Measurements from ENCODE around the gene SH3BP5. TPM values are rescaled to one million over a fixed set of nuclear protein-coding genes. Genes with fewer than 3 reads are reported as not detected.

SH3BP5 gene
- total and polyA plus RNA-seq, 2 donors (not counting 1 experiment from before 2014, with no cell fraction given) = 76.6 to 92.3 TPM

DNA sequence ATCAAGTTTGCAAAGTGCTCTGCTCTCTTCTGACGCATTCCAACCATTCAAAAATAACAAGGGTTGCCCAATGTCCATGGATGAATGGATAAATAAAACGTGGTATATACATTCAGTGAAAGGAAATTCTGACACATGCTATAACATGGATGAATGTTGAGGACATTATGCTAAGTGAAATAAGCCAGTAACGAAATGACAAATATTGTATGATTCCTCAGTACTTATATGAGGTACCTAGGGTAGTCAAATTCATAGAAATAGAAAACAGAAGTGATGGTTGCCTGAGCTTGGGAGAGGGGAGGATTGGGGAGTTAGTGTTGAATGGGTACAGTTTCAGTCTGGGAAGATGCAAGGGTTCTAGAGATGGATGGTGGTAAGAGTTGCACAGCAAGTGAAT is 33.9 kb downstream of the SH3BP5 start:
- Histone ChIP-seq H3K4me3 (ENCODE audit: control extremely low read depth in 1 of 5, extremely low read depth in 1 of 5, insufficient read depth in 1 of 5, low read depth in 2 of 5, low read length in 4 of 5) (no peak overlapping the region), H3K9me3 (ENCODE audit: control extremely low read depth in 1 of 3, control insufficient read depth in 2 of 3, insufficient read depth in 1 of 3, low read length in 2 of 3) (no peaks in the 10 kb centered on the region), H3K27me3 (replicated peaks in 1 of 4; ENCODE audit: control extremely low read depth in 1 of 4, control insufficient read depth in 3 of 4, insufficient read depth in 4 of 4, low read length in 3 of 4) (no peaks in the 10 kb centered on the region), H3K79me2 (ENCODE audit: control insufficient read depth, insufficient read depth, low read length) (peaks cover 89% of the 10 kb centered on the region), H3K27ac (ENCODE audit: low read length in 2 of 2) (peak overlapping the region in 1 of 2 donors; percentile 87), H2AFZ (ENCODE audit: insufficient read depth, low read depth, low read length, poor library complexity, severe bottlenecking) (no peak overlapping the region), H3K36me3 (replicated peaks in 1 of 2; ENCODE audit: control extremely low read depth in 1 of 2, control insufficient read depth in 1 of 2, extremely low read depth in 1 of 2, insufficient read depth in 2 of 2, low read length in 1 of 2) (peaks cover 2 to 46% of the 10 kb centered on the region in 2 experiments), H3K9ac (ENCODE audit: low read length) (no peak overlapping the region), H4K20me1 (ENCODE audit: control insufficient read depth, insufficient read depth, low read length, poor library complexity, severe bottlenecking) (peaks cover 60% of the 10 kb centered on the region), H3K4me1 (ENCODE audit: control insufficient read depth in 2 of 2, insufficient read depth in 2 of 2, low read length in 2 of 2) (peaks cover 76 to 80% of the 10 kb centered on the region in 2 donors), H3K4me2 (replicated peaks; ENCODE audit: low read depth, low read length, poor library complexity, severe bottlenecking) (peak overlapping the region; percentile 24)
- ATAC-seq (ENCODE audit: low read depth) (no peak), DNase-seq (no peak)
- Mint-ChIP-seq H3K27me3 (no peaks in the 10 kb centered on the region), H3K27ac (peak overlapping the region; percentile 43), H3K4me1 (peaks cover 78% of the 10 kb centered on the region), H3K9me3 (ENCODE audit: insufficient read depth) (no peaks in the 10 kb centered on the region), H3K4me3 (peak overlapping the region; percentile 6)
- CTCF ChIA-PET = interaction anchor here (1.5 to 4.3 kb wide), 2 partner anchors 31 kb away, joined by 5 to 25 read pairs; no protein-coding TSS in a partner anchor
- TF ChIP-seq EZH2 (IDR thresholded peaks at IDR 0.05; ENCODE audit: borderline replicate concordance, insufficient read depth, low read depth, low read length, poor library complexity, severe bottlenecking) = no peak
- no peak for TF ChIP-seq CTCF (IDR thresholded peaks at IDR 0.05)
- intact Hi-C loops (cut with micrococcal nuclease) = no loop called here
- whole genome bisulfite sequencing (ENCODE audit: insufficient coverage) = 100% methylated on average over 1 of the region's 3 CpGs
- POLR2A ChIA-PET = interaction anchor here (0.8 kb wide), 1 partner anchor 14 kb away, joined by 3 read pairs; no protein-coding TSS in a partner anchor

DNA sequence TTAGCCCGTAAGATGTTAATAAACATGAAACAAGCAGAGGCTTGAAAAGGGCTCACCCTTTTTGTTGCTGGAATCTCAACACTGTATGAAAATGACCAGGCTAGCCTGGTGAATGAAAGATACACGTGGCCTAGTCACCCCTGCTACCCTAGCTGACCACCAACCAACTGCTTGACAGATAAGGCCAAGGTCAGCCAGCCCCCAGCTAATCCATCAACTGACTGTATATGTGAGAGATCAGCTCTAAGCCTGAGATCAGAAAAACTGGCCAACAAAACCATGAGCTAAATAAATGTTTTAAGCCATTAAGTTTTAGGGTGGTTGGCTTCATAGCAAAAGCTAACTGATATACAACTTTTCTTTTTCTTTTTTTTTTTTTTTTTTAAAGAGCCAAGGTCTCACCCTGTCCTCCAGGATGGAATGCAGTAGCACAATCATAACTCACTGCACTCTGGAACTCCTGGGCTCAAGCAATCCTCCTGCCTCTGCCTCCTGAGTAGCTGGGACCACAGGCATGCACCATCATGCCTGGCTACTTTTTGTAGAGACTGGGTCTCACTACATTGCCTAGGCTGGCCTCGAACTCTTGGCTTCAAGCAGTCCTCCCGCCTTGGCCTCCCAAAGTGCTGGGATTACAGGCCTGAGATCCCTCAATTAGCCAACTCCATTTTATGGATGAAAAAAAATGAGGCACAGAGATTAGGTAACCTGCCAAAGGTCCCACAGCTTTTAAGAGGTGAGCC is 34.6 kb downstream of the SH3BP5 start:
- Histone ChIP-seq H3K27ac (ENCODE audit: low read length in 2 of 2) (peak overlapping the region in 1 of 2 donors; percentile 87), H3K36me3 (replicated peaks in 1 of 2; ENCODE audit: control extremely low read depth in 1 of 2, control insufficient read depth in 1 of 2, extremely low read depth in 1 of 2, insufficient read depth in 2 of 2, low read length in 1 of 2) (peaks cover 1 to 44% of the 10 kb centered on the region in 2 experiments), H3K9me3 (ENCODE audit: control extremely low read depth in 1 of 3, control insufficient read depth in 2 of 3, insufficient read depth in 1 of 3, low read length in 2 of 3) (no peaks in the 10 kb centered on the region), H2AFZ (ENCODE audit: insufficient read depth, low read depth, low read length, poor library complexity, severe bottlenecking) (no peak overlapping the region), H3K79me2 (ENCODE audit: control insufficient read depth, insufficient read depth, low read length) (peaks cover 89% of the 10 kb centered on the region), H3K9ac (ENCODE audit: low read length) (no peak overlapping the region), H3K27me3 (replicated peaks in 1 of 4; ENCODE audit: control extremely low read depth in 1 of 4, control insufficient read depth in 3 of 4, insufficient read depth in 4 of 4, low read length in 3 of 4) (no peaks in the 10 kb centered on the region), H3K4me3 (ENCODE audit: control extremely low read depth in 1 of 5, extremely low read depth in 1 of 5, insufficient read depth in 1 of 5, low read depth in 2 of 5, low read length in 4 of 5) (no peak overlapping the region), H3K4me1 (ENCODE audit: control insufficient read depth in 2 of 2, insufficient read depth in 2 of 2, low read length in 2 of 2) (peaks cover 79 to 82% of the 10 kb centered on the region in 2 donors), H3K4me2 (replicated peaks; ENCODE audit: low read depth, low read length, poor library complexity, severe bottlenecking) (peak overlapping the region; percentile 24), H4K20me1 (ENCODE audit: control insufficient read depth, insufficient read depth, low read length, poor library complexity, severe bottlenecking) (peaks cover 59% of the 10 kb centered on the region)
- ChIA-PET CTCF (interaction anchor here (0.6 to 4.3 kb wide), 8 partner anchors 10 to 197 kb away, joined by 3 to 25 read pairs (median 3); no protein-coding TSS in a partner anchor), POLR2A (interaction anchor here (0.6 to 0.9 kb wide), 4 partner anchors 10 to 29 kb away, joined by 3 to 6 read pairs (median 4); no protein-coding TSS in a partner anchor)
- no peak overlapping the region for H3K4me3 Mint-ChIP-seq
- H3K4me1 Mint-ChIP-seq = peaks cover 79% of the 10 kb centered on the region
- 81% methylated on average over 4 of the region's 4 CpGs for whole genome bisulfite sequencing (ENCODE audit: insufficient coverage)
- TF ChIP-seq CTCF (IDR thresholded peaks at IDR 0.05) = no peak
- TF ChIP-seq EZH2 (IDR thresholded peaks at IDR 0.05; ENCODE audit: borderline replicate concordance, insufficient read depth, low read depth, low read length, poor library complexity, severe bottlenecking) = no peak
- no peaks in the 10 kb centered on the region for H3K9me3 Mint-ChIP-seq (ENCODE audit: insufficient read depth)
- no peak for ATAC-seq (ENCODE audit: low read depth)
- peak overlapping the region; percentile 56 for H3K27ac Mint-ChIP-seq
- intact Hi-C loops (cut with micrococcal nuclease) = no loop called here
- no peaks in the 10 kb centered on the region for H3K27me3 Mint-ChIP-seq
- DNase-seq = no peak

Data from B cell (primary cell).